Thoracic aorta (tissue), 2 donors: ENCODE results near the gene USP6NL. TPM values are rescaled to one million over a fixed set of nuclear protein-coding genes. Genes with fewer than 3 reads are reported as not detected.

Experiments used
- ATAC-seq: fragments of 150-250 bp; one replicate; pipeline ENCODE4 v1.8.0; 2017; ENCODE audit warnings: low read depth; ENCODE audit not compliant: insufficient number of reproducible peaks, low FRiP score
- DNase-seq: peaks from one replicate; pipeline ENCODE4 v3.0.0-alpha.2; 2020; ENCODE audit warnings: low spot score
- H3K27ac ChIP-seq, 2 donors: fragments of 200-600 bp; sonication (generic); 1 replicate in 1 of 2; 2 replicates in 1 of 2; pipeline ENCODE4 v1.5.1; 2016; ENCODE audit warnings: mild to moderate bottlenecking in 2 of 2, moderate library complexity in 2 of 2
- H3K27me3 ChIP-seq: fragments of 200-600 bp; sonication (generic); replicated peaks from 2 replicates; pipeline ENCODE4 v1.6.0; 2016; ENCODE audit warnings: mild to moderate bottlenecking; ENCODE audit not compliant: insufficient read depth
- H3K36me3 ChIP-seq: fragments of 200-600 bp; sonication (generic); one replicate; pipeline ENCODE4 v1.5.1; 2016
- H3K4me1 ChIP-seq, 2 donors: fragments of 200-600 bp; sonication (generic); 1 replicate in 1 of 2; 2 replicates in 1 of 2; pipeline versions ENCODE4 v1.5.1 to v1.6.0; 2016; ENCODE audit warnings: low read depth in 2 of 2, mild to moderate bottlenecking in 1 of 2; ENCODE audit not compliant: control insufficient read depth in 1 of 2
- H3K4me3 ChIP-seq: fragments of 200-600 bp; sonication (generic); 2 replicates; pipeline ENCODE4 v1.5.1; 2016; ENCODE audit warnings: mild to moderate bottlenecking
- H3K9me3 ChIP-seq: fragments of 200-600 bp; sonication (generic); 2 replicates; pipeline ENCODE4 v1.5.1; 2016
- CTCF ChIP-seq: fragments of 200-600 bp; sonication (generic); IDR thresholded peaks from one replicate; pipeline ENCODE4 v1.5.1; 2019; ENCODE audit warnings: antibody characterized with exemption
- total RNA-seq, 2 donors: library from RNA; depleted of rRNA; stranded (reverse); fragments of >200 nt; gene quantifications; one replicate each; pipeline versions ENCODE4 v1.1.0 to v1.2.3, GENCODE V29; 2016

Gene USP6NL
- total RNA-seq, 2 donors from 2014 or later, result 9.5 to 15.0 TPM

DNA sequence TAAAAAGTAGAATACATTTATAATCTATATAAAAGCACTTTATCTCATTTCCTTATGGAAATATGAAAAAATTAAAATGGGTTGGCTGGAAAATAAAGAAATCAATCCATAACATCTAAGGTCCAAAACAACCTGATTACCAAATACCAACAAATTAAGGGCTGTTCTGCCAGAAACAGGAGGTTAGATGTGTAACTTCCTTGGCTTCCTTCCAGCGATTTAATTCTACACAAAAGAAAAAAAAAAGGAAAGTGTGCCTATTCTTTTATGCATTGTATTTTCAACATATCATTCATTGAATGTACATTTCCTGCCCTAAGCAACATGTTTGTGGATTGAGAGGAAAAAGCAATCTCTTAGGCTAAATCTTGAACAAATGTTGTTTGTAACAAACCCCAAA lies 36.2 kb upstream of the USP6NL start:
- no peak for TF ChIP-seq CTCF
- Histone ChIP-seq H3K4me3 (no peak overlapping the region), H3K4me1 (no peaks in the 10 kb centered on the region), H3K9me3 (no peaks in the 10 kb centered on the region), H3K27ac (no peak overlapping the region), H3K27me3 (no peaks in the 10 kb centered on the region), H3K36me3 (no peaks in the 10 kb centered on the region)
- DNase-seq (no peak), ATAC-seq (no peak)

GRCh38 chr10:11646450-11646849 lies 35.0 kb upstream of the USP6NL start:
- Histone ChIP-seq H3K36me3 (no peaks in the 10 kb centered on the region), H3K4me1 (no peaks in the 10 kb centered on the region), H3K27me3 (no peaks in the 10 kb centered on the region), H3K27ac (no peak overlapping the region), H3K9me3 (no peaks in the 10 kb centered on the region), H3K4me3 (no peak overlapping the region)
- no peak for DNase-seq
- no peak for ATAC-seq
- TF ChIP-seq CTCF, result no peak

DNA sequence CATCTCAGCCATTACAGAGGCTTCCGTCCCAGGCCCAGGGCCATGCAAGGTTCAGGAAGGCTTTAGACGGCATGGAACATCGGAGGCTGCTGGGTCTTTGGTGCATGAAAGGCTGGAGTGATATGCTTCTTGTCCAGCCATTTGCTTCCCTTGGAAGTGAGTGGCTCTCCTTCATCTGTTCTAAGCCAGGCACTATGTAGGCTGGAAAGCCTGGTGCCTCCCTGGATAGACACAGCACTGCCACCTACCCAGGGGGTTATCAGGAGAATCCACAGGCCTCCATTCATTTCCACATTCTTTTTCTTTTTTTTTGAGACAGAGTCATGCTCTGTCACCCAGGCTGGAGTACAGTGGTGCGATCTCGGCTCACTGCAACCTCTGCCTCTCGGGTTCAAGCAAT lies 31.6 kb upstream of the USP6NL start:
- no peak for TF ChIP-seq CTCF
- Histone ChIP-seq H3K4me3 (no peak overlapping the region), H3K27ac (no peak overlapping the region), H3K36me3 (no peaks in the 10 kb centered on the region), H3K9me3 (no peaks in the 10 kb centered on the region), H3K4me1 (no peaks in the 10 kb centered on the region), H3K27me3 (no peaks in the 10 kb centered on the region)
- no peak for ATAC-seq
- DNase-seq, result no peak

- ATAC-seq (no peak), DNase-seq (no peak)
- TF ChIP-seq CTCF, result no peak
- H3K9me3 ChIP-seq, result no peaks in the 10 kb centered on the region
- H3K27ac ChIP-seq, result no peak overlapping the region
- no peaks in the 10 kb centered on the region for H3K4me1 ChIP-seq
- H3K4me3 ChIP-seq, result no peak overlapping the region
- H3K27me3 ChIP-seq, result no peaks in the 10 kb centered on the region
- H3K36me3 ChIP-seq, result no peaks in the 10 kb centered on the region
These were observed 31.1 kb upstream of the USP6NL start for GRCh38 chr10:11642566-11642965.

GRCh38 chr10:11639849-11640764 lies 28.7 kb upstream of the USP6NL start:
- TF ChIP-seq CTCF, result no peak
- DNase-seq, result no peak
- Histone ChIP-seq H3K4me1 (no peaks in the 10 kb centered on the region), H3K27me3 (no peaks in the 10 kb centered on the region), H3K4me3 (no peak overlapping the region), H3K9me3 (no peaks in the 10 kb centered on the region), H3K27ac (no peak overlapping the region), H3K36me3 (no peaks in the 10 kb centered on the region)
- ATAC-seq, result no peak
